T1000 (cell line): ENCODE measurements around the gene FBXO11.
"Not testable (repeated sequence)": the region's sequence is repeated elsewhere in the genome, so short reads cannot be mapped to it uniquely, and the experiment has no call there.

Experiments
- DNase-seq: peaks from one replicate; lab custom pipeline; 2025; ENCODE audit warnings: mixed read lengths; lab: John Stamatoyannopoulos, UW

FBXO11 gene

GRCh38 chr2:47897883-47898731 is 8.2 kb downstream of the FBXO11 start:
- no peak for DNase-seq

- DNase-seq, result not testable (repeated sequence)
Observed at GRCh38 chr2:47897191-47897882, 9.0 kb downstream of the FBXO11 start.

GRCh38 chr2:47896450-47896968 is 9.8 kb downstream of the FBXO11 start:
- no peak for DNase-seq

DNA sequence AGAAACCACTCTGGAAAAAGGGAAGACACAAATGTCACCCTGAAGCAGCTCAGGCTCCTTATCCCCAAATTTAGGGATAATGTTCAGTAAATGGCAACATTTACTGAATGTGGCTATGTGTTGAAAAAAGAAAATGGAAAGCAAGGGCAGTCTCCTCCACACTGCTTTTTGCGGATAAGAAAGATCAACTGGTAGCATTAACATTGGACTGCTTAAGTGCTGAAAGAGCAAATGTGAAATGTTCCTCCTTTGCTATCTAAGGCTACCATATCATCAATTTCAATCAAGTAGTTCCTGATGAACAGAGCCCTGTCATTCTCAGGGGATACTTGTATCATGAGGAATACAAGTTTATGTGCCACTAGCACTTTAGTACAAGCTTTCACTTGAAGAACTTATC is 12.5 kb downstream of the FBXO11 start:
- no peak for DNase-seq

DNA sequence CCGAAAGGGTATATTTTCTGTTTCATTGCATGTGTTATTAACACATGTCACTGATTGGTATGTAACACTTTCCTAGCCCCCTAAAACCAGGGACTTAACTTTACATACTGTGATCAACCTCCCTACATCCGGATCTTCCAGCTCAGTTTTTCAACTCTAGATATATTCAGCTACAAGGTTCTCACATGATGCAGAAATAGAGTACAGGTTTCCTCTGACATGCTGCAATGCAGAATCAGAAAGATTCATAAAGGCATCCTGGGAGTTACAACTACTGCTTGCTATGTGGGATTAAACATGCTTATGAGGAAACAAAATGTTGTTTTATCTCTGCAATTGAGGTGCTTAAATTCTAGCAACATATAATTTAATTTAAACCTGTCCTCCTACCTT is 14.0 kb downstream of the FBXO11 start:
- DNase-seq, result no peak

DNA sequence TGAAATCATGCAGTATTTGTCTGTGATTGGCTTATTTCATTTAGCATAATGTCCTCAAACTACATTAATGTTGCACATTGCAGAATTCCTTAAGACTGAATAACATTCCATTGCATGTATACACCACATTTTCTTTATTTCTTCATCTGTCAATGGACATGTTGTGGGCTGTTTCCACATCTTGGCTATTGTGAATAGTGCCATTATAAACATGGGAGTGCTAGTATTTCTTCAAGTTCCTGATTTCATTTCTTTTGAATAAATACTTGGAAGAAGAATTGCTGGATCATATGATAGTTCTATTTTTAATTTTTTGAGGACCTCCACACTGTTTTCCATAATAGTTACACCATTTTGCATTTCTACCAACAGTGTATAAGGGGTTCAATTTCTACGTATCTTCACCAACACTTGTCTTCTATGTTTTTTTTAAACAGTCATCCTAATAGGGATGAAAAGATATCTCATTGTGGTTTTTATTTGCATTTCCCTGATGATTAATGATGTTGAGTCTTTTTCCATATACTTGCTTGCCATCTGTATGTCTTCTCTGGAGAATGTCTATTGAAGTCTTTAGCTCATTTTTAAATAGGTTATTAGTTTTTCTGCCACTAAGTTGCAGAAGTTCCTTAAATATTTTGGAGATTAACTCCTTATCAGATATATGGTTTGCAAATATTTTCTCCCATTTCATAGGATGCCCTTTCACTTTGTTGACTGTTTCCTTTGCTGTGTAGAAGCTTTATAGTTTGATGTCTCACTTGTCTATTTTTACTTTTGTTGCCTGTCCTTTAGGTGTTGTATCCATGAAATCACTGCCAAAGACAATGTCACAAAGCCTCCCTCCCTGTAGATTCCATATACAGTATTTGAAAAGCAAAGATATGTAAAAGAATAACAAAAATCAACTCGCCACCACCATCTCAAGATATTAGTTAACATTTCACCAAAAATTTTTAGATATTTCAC is 14.6 kb downstream of the FBXO11 start:
- DNase-seq, result no peak

DNA sequence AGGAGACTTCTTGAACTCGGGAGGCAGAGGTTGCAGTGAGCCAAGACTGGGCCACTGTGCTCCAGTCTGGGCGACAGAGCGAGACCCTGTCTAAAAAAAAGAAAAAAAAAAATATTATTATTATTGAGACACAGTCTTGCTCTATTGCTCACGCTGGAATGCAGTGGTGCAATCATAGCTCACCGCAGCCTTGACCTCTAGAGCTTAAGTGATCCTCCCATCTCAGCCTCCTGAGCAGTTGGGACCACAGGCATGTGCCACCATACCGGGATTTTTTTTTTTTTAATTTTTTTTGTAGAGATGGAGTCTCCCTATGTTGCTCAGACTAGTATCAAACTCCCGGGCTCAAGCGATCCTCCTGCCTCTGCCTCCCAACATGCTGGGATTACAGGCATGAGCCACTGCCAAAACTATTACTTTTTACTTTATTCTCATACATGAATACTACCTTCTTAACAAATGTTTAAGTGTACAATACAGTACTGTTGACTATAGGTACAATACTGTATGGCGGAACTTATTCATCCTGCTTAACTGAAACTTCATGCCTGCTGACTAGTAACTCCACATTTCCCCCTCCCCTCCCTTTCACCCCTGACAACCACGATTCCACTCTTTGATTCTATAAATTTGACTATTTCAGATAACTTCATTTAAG is 15.5 kb downstream of the FBXO11 start:
- DNase-seq, result no peak

- DNase-seq, result no peak
Observed at GRCh38 chr2:47888581-47889280, 17.6 kb downstream of the FBXO11 start.

GRCh38 chr2:47876912-47877311 is 29.4 kb downstream of the FBXO11 start:
- no peak for DNase-seq

DNA sequence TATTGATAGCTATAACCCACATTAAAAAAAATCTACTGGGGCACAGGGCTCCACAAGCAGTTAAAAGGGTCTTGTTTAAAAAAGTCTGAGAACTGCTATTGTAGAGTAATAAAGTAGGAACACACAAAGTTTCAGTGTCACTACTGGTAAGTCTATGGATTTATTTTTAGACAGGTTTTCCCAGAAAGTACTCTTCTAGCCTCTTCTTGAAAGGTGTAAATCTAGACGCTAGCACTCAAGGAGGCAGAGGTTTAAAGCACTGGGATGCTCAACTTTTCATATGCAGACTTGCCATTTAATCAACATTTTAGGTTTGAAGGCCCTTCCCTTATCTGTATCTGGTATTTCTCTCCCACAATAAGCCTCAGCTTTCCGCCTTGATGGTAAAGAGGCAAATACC is 33.4 kb downstream of the FBXO11 start:
- no peak for DNase-seq

- no peak for DNase-seq
Observed at GRCh38 chr2:47870641-47871540, 35.4 kb downstream of the FBXO11 start.

DNA sequence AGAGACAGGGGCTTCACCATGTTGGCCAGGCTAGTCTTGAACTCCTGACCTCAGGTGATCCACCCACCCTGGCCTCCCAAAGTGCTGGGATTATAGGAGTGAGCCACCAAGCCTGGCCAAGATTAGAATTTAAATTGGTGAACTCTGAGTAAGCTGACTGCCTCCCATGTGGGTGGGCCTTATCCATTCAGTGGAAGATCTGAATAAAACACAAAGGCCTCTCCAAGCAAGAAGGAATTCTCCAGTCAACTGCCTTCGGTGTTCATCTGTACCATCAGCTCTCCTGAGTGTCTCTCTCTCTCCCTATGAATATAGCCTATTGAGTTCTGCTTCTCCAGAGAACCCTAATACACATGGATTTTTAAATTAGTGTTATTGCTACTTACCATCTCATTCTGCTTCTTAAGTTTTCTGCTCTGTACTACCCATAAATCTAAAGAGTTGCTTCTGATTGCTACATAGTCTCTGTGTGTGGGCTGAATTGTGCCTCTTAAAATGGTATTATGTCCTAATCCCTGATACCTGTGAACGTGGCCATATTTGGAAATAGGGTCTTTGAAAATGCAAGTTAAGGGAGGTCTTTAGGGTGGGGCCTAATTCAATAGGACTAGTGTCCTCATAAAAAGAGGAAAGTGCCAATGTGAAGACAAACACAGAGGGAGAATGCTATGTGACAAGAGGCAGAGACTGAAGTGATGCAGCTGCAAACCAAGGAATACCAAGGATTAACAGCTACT is 36.3 kb downstream of the FBXO11 start:
- no peak for DNase-seq

DNA sequence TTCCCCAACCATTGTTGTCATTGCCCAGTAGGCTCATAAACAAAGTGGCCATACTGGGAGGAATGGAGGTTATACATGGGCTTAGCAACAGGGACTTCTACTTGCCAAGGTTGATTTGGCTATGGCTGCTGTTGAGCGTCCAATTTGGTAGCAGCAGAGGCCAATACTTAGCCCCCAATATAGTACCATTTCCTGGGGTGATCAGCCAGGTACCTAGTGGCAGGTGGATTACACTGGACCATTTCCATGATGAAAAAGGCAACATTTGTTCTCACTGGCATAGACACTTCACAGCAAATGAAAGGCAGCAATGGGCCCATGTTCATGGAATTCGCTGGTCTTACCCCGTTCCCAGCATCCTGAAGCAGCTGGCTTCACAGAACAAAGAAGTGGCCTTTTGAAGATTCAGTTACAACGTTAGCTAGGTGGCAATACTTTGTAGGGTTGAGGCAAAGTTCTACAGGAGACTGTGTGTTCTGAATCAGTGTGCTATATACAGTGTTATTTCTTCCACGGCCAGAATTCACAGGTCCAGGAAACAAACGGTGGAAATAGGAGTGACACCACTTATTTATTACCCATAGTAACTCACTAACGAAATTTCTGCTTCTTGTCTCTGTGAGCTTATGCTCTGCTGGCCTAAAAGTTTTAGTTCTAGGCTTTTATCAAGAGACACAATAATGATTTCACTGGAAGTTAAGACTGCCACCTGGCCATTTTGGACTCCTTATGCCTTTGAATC is 37.5 kb downstream of the FBXO11 start:
- DNase-seq, result no peak

GRCh38 chr2:47867205-47867604 is 39.1 kb downstream of the FBXO11 start:
- DNase-seq, result no peak

- DNase-seq, result no peak
Observed at GRCh38 chr2:47864566-47864965, 41.7 kb downstream of the FBXO11 start.

GRCh38 chr2:47862949-47863348 is 43.3 kb downstream of the FBXO11 start:
- no peak for DNase-seq

DNA sequence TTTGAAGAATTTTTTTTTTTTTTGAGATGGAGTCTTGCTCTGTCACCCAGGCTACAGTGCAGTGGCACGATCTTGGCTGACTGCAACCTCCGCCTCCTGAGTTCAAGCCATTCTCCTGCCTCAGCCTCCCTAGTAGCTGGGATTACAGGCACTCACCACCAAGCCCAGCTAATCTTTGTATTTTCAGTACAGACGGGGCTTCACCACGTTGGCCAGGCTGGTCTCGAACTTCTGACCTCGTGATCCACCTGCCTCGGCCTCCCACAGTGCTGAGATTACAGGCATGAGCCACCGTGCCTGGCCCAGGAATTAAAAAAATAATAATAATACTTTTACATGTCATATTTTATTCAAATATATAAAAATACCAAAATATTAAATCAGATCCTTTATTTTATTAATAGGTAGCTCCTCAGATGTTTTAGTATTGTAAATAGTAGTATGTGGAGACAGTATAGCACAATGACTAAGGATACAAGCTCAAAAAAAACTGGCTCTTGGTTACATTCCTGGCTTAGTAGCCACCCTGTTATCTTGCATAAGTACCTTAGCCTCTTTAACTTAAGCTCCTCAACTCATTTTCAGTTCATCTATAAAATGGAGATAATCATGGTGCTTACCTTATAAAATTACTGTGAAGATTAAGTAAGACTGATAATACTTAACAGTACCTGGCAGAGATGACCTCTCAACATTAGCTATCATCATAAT is 53.1 kb downstream of the FBXO11 start:
- DNase-seq, result not testable (repeated sequence)

GRCh38 chr2:47850198-47850597 is 56.1 kb downstream of the FBXO11 start:
- no peak for DNase-seq
